ENCODE data around the gene IQSEC1. TPM values are rescaled to one million over a fixed set of nuclear protein-coding genes. Genes with fewer than 3 reads are reported as not detected.

Gene IQSEC1
- total and polyA plus RNA-seq, 2 experiments from 2014 or later: 8.0 to 51.9 TPM

DNA sequence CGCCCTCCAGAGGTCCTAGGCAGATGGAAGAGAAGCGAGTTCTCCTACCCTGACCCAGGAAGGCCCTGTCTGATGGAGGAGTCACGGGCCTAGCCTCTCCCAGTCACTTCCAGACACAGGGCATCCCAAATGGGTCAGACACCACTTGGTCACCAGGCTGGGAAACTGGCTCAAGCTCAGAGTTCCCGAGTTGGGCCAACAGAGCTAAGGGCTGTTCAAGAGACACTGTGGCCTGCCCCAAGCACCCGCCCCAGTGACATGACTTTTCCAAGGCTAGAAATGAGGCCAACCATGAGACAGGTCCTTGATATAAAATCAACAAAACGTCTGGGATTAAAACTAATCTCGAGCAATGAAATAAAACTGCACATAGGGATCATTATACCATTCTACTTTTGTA, 113.8 kb downstream of the IQSEC1 start (continued):
- TF ChIP-seq, protein P1, sequence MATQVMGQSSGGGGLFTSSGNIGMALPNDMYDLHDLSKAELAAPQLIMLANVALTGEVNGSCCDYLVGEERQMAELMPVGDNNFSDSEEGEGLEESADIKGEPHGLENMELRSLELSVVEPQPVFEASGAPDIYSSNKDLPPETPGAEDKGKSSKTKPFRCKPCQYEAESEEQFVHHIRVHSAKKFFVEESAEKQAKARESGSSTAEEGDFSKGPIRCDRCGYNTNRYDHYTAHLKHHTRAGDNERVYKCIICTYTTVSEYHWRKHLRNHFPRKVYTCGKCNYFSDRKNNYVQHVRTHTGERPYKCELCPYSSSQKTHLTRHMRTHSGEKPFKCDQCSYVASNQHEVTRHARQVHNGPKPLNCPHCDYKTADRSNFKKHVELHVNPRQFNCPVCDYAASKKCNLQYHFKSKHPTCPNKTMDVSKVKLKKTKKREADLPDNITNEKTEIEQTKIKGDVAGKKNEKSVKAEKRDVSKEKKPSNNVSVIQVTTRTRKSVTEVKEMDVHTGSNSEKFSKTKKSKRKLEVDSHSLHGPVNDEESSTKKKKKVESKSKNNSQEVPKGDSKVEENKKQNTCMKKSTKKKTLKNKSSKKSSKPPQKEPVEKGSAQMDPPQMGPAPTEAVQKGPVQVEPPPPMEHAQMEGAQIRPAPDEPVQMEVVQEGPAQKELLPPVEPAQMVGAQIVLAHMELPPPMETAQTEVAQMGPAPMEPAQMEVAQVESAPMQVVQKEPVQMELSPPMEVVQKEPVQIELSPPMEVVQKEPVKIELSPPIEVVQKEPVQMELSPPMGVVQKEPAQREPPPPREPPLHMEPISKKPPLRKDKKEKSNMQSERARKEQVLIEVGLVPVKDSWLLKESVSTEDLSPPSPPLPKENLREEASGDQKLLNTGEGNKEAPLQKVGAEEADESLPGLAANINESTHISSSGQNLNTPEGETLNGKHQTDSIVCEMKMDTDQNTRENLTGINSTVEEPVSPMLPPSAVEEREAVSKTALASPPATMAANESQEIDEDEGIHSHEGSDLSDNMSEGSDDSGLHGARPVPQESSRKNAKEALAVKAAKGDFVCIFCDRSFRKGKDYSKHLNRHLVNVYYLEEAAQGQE (IDR thresholded peaks at IDR 0.05; ENCODE audit: unreplicated experiment): no peak
- TF ChIP-seq CREB1 (CRISPR knock-in tag; IDR thresholded peaks at IDR 0.05; ENCODE audit: low read depth): no peak

DNA sequence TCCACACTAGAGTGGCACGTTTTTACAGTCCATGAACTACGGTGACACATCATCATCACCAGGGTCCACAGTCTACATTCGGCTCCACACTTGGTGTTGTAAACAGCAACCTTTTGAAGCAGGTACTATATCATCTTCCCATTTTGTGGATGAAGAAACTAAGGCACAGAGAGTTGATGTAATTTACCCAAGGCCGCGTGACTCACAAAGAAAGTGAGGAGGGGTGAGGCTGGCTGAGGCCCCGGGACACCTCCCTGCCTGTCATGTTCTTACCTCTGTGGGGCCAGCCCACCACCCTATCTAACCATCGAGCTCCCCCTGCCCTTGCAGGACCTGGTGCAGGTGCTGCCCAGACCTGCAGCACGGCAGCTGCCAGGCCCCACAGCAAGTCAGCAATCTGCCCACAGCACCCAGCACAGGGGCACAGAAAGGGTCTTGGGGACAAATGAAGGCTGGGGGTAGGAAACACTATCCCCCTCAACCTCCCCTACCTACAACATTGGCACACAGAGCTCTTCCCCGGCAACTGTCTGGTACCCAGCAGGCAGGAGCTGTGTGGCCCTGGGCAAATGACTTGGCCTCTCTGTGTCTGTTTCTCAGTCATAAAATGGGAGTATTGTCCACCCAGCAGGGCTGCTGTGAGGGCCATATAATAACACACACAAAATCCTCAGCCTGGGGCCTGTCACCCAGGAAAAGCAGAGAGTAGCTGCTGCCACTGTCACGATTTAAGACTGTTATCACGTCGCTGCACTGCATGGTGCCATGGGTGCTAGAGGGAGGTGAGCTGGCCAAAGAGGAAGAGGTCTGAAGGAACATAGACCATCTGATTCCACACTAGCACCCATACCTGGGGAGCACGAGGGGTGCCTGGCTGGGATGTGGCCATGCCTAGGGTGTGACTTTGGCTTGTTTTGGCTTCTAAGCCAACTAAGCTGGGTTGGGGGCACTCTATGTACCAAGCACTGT, 115.1 kb downstream of the IQSEC1 start:
- no peak overlapping the region for H2AFZ ChIP-seq
- no peak overlapping the region for H3K4me3 Mint-ChIP-seq
- H3K9me3 Mint-ChIP-seq: no peaks in the 10 kb centered on the region
- H3K27me3 Mint-ChIP-seq (ENCODE audit: insufficient read depth, low read depth, poor library complexity): peaks cover 6% of the 10 kb centered on the region
- DNase-seq (ENCODE audit: low spot score): no peak
- no peak overlapping the region for H3K27ac ChIP-seq (ENCODE audit: low read depth)
- H3K4me3 ChIP-seq: no peak overlapping the region
- peaks cover 33% of the 10 kb centered on the region; the same call in 1 of the 2 replicates for H4K20me1 ChIP-seq (replicated peaks; ENCODE audit: insufficient read depth)
- H3K4me1 Mint-ChIP-seq: peaks cover 23% of the 10 kb centered on the region
- no peaks in the 10 kb centered on the region for H3K36me3 ChIP-seq (ENCODE audit: insufficient read depth)
- no peaks in the 10 kb centered on the region for H3K36me3 Mint-ChIP-seq (ENCODE audit: low read depth)
- peaks cover 19% of the 10 kb centered on the region; the same call in 1 of the 2 replicates for H3K4me1 ChIP-seq (ENCODE audit: insufficient read depth)
- H3K27ac Mint-ChIP-seq: no peak overlapping the region
- H3K27me3 ChIP-seq (ENCODE audit: insufficient read depth): no peaks in the 10 kb centered on the region
- no peaks in the 10 kb centered on the region for H3K9me2 ChIP-seq (ENCODE audit: insufficient read depth)
- H3K79me2 ChIP-seq (replicated peaks; ENCODE audit: insufficient read depth): peaks cover 80% of the 10 kb centered on the region
- no peaks in the 10 kb centered on the region for H3F3A ChIP-seq (replicated peaks; ENCODE audit: low read depth)
- no peak for ATAC-seq
- H3K4me2 ChIP-seq: no peak overlapping the region
- TF ChIP-seq JUNB (IDR thresholded peaks at IDR 0.05; ENCODE audit: unreplicated experiment) (no peak), STAT1 (IDR thresholded peaks at IDR 0.05; ENCODE audit: unreplicated experiment) (no peak), POLR2AphosphoS5 (IDR thresholded peaks at IDR 0.05; ENCODE audit: low read depth) (no peak), NANOG (IDR thresholded peaks at IDR 0.05; ENCODE audit: borderline replicate concordance) (no peak), EZH2 (IDR thresholded peaks at IDR 0.05; ENCODE audit: low read depth, unreplicated experiment) (no peak)
- TF ChIP-seq, protein P1 (IDR thresholded peaks at IDR 0.05; ENCODE audit: unreplicated experiment): no peak
- TF ChIP-seq, protein P2, sequence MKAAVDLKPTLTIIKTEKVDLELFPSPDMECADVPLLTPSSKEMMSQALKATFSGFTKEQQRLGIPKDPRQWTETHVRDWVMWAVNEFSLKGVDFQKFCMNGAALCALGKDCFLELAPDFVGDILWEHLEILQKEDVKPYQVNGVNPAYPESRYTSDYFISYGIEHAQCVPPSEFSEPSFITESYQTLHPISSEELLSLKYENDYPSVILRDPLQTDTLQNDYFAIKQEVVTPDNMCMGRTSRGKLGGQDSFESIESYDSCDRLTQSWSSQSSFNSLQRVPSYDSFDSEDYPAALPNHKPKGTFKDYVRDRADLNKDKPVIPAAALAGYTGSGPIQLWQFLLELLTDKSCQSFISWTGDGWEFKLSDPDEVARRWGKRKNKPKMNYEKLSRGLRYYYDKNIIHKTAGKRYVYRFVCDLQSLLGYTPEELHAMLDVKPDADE (IDR thresholded peaks at IDR 0.05): no peak
- TF ChIP-seq, protein P3, sequence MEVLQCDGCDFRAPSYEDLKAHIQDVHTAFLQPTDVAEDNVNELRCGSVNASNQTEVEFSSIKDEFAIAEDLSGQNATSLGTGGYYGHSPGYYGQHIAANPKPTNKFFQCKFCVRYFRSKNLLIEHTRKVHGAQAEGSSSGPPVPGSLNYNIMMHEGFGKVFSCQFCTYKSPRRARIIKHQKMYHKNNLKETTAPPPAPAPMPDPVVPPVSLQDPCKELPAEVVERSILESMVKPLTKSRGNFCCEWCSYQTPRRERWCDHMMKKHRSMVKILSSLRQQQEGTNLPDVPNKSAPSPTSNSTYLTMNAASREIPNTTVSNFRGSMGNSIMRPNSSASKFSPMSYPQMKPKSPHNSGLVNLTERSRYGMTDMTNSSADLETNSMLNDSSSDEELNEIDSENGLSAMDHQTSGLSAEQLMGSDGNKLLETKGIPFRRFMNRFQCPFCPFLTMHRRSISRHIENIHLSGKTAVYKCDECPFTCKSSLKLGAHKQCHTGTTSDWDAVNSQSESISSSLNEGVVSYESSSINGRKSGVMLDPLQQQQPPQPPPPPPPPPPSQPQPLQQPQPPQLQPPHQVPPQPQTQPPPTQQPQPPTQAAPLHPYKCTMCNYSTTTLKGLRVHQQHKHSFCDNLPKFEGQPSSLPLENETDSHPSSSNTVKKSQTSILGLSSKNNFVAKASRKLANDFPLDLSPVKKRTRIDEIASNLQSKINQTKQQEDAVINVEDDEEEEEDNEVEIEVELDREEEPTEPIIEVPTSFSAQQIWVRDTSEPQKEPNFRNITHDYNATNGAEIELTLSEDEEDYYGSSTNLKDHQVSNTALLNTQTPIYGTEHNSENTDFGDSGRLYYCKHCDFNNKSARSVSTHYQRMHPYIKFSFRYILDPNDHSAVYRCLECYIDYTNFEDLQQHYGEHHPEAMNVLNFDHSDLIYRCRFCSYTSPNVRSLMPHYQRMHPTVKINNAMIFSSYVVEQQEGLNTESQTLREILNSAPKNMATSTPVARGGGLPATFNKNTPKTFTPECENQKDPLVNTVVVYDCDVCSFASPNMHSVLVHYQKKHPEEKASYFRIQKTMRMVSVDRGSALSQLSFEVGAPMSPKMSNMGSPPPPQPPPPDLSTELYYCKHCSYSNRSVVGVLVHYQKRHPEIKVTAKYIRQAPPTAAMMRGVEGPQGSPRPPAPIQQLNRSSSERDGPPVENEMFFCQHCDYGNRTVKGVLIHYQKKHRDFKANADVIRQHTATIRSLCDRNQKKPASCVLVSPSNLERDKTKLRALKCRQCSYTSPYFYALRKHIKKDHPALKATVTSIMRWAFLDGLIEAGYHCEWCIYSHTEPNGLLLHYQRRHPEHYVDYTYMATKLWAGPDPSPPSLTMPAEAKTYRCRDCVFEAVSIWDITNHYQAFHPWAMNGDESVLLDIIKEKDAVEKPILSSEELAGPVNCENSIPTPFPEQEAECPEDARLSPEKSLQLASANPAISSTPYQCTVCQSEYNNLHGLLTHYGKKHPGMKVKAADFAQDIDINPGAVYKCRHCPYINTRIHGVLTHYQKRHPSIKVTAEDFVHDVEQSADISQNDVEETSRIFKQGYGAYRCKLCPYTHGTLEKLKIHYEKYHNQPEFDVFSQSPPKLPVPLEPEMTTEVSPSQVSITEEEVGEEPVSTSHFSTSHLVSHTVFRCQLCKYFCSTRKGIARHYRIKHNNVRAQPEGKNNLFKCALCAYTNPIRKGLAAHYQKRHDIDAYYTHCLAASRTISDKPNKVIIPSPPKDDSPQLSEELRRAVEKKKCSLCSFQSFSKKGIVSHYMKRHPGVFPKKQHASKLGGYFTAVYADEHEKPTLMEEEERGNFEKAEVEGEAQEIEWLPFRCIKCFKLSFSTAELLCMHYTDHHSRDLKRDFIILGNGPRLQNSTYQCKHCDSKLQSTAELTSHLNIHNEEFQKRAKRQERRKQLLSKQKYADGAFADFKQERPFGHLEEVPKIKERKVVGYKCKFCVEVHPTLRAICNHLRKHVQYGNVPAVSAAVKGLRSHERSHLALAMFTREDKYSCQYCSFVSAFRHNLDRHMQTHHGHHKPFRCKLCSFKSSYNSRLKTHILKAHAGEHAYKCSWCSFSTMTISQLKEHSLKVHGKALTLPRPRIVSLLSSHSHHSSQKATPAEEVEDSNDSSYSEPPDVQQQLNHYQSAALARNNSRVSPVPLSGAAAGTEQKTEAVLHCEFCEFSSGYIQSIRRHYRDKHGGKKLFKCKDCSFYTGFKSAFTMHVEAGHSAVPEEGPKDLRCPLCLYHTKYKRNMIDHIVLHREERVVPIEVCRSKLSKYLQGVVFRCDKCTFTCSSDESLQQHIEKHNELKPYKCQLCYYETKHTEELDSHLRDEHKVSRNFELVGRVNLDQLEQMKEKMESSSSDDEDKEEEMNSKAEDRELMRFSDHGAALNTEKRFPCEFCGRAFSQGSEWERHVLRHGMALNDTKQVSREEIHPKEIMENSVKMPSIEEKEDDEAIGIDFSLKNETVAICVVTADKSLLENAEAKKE (CRISPR knock-in tag; IDR thresholded peaks at IDR 0.05): no peak
